T-helper 2 cell treated with Interferon-gamma antibody and Interleukin-4, amounts not matched to agents 5 μg/mL and 100 μg/mL, for 36 hours (primary cell): ENCODE data around the gene GSG1L.

Source experiments
- DNase-seq: peaks from one replicate; pipeline ENCODE4 v3.0.0; 2021; ENCODE audit warnings: low spot score
- H3K27ac Mint-ChIP-seq: one replicate; pipeline ENCODE4 v1.8.0; 2021; ENCODE audit warnings: mild to moderate bottlenecking, mixed read lengths
- H3K27me3 Mint-ChIP-seq: one replicate; pipeline ENCODE4 v1.8.0; 2021; ENCODE audit warnings: low read depth, mixed read lengths
- H3K36me3 Mint-ChIP-seq: one replicate; pipeline ENCODE4 v1.8.0; 2021; ENCODE audit warnings: low read depth, mixed read lengths
- H3K4me1 Mint-ChIP-seq: one replicate; pipeline ENCODE4 v1.8.0; 2021; ENCODE audit warnings: low read depth, mixed read lengths
- H3K4me3 Mint-ChIP-seq: one replicate; pipeline ENCODE4 v1.8.0; 2022; ENCODE audit warnings: mild to moderate bottlenecking, moderate library complexity, mixed read lengths
- H3K9me3 Mint-ChIP-seq: one replicate; pipeline ENCODE4 v1.8.0; 2021; ENCODE audit warnings: mixed read lengths

GSG1L gene

DNA sequence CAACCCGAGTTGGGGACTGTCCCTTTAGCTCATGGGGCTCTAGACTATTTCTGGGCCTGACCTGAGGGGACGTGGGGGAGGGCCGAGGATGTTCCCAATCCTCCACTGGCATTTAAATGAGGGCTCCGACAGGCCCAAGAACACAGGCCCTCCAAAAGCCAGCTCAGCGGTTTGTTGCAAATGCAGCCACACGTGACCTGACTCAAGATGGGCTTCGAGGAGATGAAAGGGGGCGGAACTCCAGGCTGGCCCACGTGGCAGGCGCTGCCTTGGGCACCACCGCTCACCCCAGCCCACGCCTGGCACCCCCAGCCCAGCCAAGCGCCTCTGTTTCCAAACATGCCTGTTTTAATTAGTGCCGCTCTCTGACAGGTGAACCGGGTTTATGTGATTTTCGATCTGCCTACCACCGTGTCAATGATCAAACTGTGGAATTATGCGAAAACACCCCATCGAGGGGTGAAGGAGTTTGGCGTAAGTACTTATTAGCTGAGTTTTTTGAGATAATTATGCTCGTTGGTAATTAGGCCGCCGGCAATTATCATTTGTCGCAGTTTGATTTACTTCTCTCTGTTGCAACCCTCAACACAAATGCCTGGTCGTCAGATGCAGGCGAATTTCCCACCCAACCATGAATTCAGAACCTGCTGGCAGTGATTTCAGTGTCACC lies 286.8 kb downstream of the GSG1L start:
- Mint-ChIP-seq H3K36me3 (no peaks in the 10 kb centered on the region), H3K27me3 (no peaks in the 10 kb centered on the region), H3K27ac (no peak overlapping the region), H3K9me3 (no peaks in the 10 kb centered on the region), H3K4me1 (no peaks in the 10 kb centered on the region), H3K4me3 (no peak overlapping the region)
- DNase-seq = no peak

DNA sequence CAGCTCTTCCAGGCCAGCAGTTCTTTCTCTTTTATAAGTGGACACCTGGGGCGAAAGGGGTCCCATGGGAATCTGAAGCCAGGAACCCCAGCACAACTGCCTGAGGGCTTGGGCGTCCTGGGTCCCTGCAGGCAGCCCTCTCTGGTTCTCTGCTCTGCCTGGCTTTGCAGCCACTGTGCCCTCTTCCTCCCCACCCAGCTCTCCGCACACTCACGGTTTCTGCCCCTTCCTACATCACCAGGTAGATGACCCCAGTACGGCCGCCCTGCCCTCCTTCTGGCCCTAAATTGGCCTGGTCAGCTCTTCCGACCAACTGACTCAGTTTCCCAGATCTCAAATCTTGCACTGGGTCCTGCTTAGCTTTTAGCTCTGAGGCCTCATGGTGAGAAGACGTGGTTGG lies 288.3 kb downstream of the GSG1L start:
- Mint-ChIP-seq H3K27ac (no peak overlapping the region), H3K9me3 (no peaks in the 10 kb centered on the region), H3K27me3 (no peaks in the 10 kb centered on the region), H3K4me1 (no peaks in the 10 kb centered on the region), H3K36me3 (no peaks in the 10 kb centered on the region), H3K4me3 (no peak overlapping the region)
- DNase-seq = no peak

DNA sequence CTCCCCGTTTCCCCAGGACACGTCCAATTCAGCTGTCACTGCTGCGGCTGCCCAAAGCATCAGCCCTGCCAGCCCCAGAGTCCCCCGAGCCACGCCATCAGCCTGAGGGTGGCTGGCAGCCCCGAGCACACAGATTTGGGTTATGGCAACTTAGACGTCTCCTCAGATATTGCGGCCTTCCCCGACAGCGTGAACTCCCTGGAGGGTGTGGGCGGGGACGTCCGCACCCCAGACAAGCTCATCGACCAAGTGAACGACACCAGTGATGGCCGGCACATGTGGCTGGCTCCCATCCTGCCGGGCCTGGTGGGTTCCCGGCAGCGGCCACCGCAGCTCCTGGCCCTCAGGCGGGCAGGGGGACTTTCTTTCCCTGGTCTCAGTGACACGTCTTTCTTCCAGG lies 288.7 kb downstream of the GSG1L start:
- no peaks in the 10 kb centered on the region for H3K27me3 Mint-ChIP-seq
- no peaks in the 10 kb centered on the region for H3K4me1 Mint-ChIP-seq
- no peak overlapping the region for H3K27ac Mint-ChIP-seq
- no peak for DNase-seq
- no peak overlapping the region for H3K4me3 Mint-ChIP-seq
- no peaks in the 10 kb centered on the region for H3K36me3 Mint-ChIP-seq
- no peaks in the 10 kb centered on the region for H3K9me3 Mint-ChIP-seq

DNA sequence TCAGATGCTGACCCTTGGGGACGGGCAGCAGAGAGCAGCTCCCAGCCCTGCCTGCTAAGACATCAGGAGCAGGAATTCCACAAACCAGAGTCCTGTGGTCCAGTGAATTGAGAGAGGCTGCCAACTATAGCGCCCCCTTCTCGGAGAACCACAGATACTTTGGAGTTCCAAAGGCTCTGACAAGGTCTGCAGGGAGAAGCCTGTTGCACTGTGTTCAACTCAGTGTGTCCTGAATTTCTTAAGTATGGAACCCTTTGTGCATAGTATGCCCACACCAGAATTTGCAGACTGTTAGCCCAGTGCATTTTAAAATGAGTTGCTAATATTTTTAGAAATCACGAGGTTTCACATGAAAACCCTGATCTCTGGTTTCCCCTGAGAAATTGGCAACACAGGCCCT lies 290.2 kb downstream of the GSG1L start:
- Mint-ChIP-seq H3K9me3 (no peaks in the 10 kb centered on the region), H3K36me3 (no peaks in the 10 kb centered on the region), H3K4me1 (no peaks in the 10 kb centered on the region), H3K27ac (no peak overlapping the region), H3K27me3 (no peaks in the 10 kb centered on the region), H3K4me3 (no peak overlapping the region)
- DNase-seq = no peak

DNA sequence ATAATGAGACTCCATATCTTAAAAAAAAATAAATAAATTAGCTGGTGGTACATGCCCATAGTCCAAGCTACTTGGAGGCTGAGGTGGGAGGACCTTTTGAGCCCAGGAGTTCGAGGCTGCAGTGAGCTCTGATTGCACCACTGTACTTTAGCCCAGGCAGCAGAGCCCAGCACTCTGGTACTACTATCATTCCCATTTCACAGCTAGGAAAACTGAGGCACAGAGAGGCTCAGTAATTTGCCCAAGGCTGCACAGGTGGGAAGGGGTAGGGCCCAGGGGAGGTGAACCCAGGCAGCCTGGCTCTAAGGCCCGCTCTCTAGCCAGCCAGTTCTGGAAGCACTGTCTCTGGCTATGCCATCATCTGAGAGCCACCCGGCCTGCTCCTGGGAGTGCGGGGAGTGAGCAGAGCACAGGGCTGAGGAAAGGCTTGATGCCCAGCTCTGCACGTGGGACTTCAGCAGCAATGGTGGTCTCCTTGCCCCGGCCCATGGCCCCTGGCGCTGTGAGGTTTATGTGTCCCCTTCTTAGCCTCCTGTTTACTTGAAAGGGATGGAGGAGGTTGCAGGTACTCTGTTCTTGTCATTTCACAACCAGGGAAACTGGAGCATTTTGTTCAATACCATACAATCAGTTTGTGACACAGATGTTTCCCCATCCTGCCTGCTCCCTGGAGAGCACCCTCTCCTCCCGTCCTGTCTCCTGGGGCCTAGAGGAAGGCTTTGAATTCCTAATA lies 291.3 kb downstream of the GSG1L start:
- no peaks in the 10 kb centered on the region for H3K36me3 Mint-ChIP-seq
- H3K4me3 Mint-ChIP-seq = no peak overlapping the region
- H3K4me1 Mint-ChIP-seq = no peaks in the 10 kb centered on the region
- no peak overlapping the region for H3K27ac Mint-ChIP-seq
- H3K27me3 Mint-ChIP-seq = no peaks in the 10 kb centered on the region
- DNase-seq = no peak
- no peaks in the 10 kb centered on the region for H3K9me3 Mint-ChIP-seq

DNA sequence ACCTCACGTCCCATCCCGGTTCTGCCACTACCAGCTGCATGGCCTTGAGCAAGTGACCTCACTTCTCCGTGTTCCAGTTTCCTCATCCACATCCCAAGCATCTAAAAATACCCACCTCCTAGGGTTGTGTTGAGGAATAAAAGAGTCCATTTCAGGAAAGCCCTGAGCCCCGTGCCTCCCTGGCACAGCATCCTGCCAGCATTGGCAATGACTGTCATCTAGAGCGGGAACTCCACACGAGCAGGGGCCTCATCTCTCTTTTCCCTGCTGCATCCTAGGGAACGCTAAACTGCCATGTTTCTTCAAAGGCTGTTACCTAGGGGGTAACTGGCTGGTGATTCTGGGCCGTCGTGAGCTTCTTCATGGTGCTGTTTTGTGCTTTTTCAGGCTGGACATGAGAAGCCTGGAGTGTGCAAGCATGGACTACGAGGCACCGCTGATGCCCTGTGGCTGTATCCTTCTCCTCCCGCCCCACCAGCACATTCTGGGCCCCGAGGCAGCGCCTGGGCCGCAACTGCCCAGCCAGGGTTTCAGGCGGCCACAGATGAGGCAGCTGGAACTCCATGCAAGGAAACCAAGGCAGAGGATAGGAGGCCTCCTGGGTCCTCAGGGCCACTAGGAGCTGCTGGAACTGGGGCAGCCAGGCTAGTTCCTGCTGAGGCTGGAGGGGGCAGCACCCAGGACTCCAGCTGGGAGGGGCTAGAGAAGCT lies 292.2 kb downstream of the GSG1L start:
- H3K9me3 Mint-ChIP-seq = no peaks in the 10 kb centered on the region
- H3K27me3 Mint-ChIP-seq = no peaks in the 10 kb centered on the region
- DNase-seq = no peak
- H3K4me3 Mint-ChIP-seq = no peak overlapping the region
- no peaks in the 10 kb centered on the region for H3K36me3 Mint-ChIP-seq
- no peak overlapping the region for H3K27ac Mint-ChIP-seq
- H3K4me1 Mint-ChIP-seq = no peaks in the 10 kb centered on the region

DNA sequence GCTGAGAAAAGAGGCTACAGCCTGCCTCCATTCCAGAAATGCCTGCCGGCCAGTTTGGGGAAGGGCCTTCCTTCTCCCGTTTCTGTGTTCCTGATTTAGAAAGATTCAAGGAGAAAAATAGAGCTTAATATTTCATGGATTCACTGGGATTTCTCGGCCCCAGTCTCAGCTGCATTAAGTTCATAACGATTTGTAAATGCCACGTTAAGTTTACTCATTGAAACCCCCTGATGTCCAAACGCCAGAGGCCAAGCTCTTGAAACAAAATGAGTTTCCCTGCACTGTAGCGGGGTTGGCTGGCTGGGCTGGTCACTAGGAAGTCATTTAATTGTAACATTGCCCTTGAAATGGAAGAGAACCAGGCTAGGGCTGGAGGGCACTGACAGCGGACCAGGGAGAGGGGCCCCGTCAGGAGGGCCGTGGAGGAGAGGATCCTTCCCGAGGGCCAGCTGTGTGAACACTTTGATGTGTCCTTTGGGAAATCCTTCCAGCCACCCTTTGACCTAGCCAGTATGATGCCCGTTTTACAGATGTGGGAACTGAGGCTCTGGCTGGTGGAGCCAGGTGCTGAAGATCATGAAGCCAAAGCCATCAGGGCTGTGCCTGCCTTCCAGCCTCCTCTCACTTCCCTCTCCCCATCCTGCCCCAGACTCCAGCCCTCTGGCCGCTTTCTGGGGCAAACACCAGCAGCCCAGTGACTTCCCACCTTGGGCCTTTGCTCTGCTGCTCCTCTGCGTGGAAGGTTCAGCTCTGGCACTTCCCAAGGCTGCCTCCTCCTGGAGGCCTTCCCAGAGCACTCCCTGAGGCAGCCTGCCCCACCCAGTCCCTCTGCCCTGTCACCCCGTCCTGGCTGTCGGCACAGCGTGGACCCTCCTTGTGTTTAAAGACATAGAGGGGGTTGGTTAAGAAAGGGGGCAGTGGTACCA lies 293.0 kb downstream of the GSG1L start:
- H3K27ac Mint-ChIP-seq = no peak overlapping the region
- H3K36me3 Mint-ChIP-seq = no peaks in the 10 kb centered on the region
- no peak for DNase-seq
- H3K27me3 Mint-ChIP-seq = no peaks in the 10 kb centered on the region
- H3K4me1 Mint-ChIP-seq = no peaks in the 10 kb centered on the region
- no peak overlapping the region for H3K4me3 Mint-ChIP-seq
- H3K9me3 Mint-ChIP-seq = no peaks in the 10 kb centered on the region

DNA sequence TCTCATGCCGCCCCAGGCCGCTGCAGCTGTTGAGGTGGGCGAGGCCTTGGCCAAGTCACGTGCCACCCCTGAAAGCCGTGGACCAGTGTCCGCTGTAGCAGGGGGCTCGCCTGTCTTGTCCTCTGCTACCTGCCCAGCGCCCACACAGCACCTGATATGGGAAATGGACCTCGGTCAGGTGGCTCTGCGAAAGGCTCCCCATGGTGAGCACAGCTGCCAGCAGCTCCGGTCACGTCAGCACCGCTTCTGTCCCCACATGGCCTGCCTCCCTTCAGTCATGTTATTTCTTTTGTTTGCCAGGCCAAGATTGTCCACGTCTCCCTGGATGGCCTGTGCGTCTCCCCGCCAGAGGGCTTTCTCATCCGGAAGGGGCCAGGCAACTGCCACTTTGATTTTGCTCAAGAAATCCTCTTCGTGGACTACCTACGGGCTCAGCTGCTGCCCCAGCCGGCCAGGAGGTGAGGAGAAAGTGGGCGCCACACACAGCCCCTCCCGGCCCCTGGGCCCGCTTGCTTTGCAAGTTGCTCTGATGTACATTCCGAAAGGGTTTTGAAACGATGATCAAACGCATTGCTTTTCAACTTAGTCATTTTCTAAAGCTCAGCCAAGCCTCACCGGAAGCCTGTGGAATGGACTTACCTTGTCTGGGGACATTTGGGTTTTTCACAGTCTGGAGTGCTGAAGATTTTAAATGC lies 293.8 kb downstream of the GSG1L start:
- no peak for DNase-seq
- H3K27me3 Mint-ChIP-seq = no peaks in the 10 kb centered on the region

DNA sequence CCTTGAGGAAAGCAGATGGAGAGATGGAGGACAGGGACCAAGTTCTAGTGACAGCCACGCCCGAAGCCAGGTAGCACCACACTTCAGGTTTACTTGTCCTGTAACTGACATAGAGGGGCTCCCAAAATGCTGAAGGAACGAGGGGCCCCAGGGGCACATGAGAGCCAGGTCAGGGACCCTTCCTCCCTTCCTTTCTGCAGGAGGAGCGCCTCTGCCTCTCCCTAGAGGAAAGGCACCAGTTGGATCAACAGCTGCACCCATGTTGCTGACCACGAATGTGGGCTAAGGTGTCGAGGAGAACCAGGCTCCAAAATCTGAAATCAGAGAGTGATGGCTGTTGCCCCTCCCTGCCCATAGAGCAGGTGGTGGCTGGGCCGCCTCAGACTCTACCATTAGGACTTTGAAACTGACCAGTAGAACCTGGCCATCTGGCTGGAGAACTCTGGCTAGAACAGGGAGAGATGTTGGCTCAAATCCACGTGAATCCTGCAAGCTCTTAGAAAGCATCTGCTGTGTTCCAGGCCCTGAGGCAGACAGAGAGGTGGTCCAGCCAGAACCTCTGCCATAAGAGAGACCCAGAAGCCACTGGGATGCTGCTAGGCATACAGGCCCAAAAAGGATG lies 294.8 kb downstream of the GSG1L start:
- Mint-ChIP-seq H3K36me3 (no peaks in the 10 kb centered on the region), H3K4me3 (no peak overlapping the region), H3K27ac (no peak overlapping the region), H3K27me3 (no peaks in the 10 kb centered on the region), H3K9me3 (no peaks in the 10 kb centered on the region), H3K4me1 (no peaks in the 10 kb centered on the region)
- no peak for DNase-seq

More for the DNA sequence above, 293.8 kb downstream of the GSG1L start:
- no peak overlapping the region for H3K27ac Mint-ChIP-seq
- H3K36me3 Mint-ChIP-seq = no peaks in the 10 kb centered on the region
- H3K4me3 Mint-ChIP-seq = no peak overlapping the region
- H3K4me1 Mint-ChIP-seq = no peaks in the 10 kb centered on the region
- no peaks in the 10 kb centered on the region for H3K9me3 Mint-ChIP-seq

DNA sequence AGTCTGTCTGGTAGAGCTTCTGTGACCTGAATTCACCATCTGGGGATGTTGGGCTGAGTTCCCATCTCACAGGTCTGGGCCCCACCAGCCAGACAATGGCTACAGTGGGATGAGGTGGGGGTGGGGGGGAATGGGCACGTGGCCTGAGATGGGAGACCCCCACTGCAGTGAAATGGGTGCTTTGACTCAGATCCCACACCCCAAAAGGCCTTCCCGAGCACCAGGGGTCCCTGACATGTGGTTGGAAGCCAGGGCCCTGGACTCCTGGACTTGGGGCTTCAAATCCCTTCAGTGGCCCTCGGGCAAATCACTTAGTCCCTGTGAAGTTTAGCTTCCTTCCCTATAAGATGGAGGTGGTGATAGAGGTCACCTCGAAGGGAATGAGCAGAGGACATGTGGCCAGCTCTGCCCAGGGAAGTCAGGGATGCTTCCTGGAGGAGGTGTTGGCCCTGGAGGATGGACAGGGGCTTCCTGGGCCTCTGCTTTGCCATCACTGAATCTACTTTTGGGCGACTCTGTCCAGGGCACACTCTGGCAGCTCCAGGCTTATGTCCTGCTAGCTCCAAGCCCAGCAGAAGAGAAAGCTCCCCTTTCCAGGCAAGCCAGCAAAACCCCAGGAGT lies 295.4 kb downstream of the GSG1L start:
- Mint-ChIP-seq H3K27me3 (no peaks in the 10 kb centered on the region), H3K4me1 (no peaks in the 10 kb centered on the region), H3K9me3 (no peaks in the 10 kb centered on the region)

DNA sequence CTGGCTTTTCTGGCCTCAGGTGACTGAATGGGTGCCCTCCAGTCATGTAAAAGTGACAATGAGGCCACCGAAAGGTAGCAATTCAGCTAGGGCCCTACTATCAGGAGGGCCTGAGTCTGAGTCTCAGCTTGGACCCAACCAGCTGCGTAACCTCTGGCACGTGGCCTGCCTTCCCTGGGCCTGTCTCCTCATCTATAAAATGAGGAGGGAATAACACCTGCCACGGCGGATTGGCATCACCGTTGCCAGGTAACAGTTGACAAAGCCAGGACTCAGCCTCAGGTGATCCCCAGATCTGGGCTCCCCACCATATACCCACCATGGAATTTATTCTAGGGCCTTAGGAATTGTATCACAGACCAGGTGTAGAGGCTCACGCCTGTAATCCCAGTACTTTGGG lies 296.4 kb downstream of the GSG1L start:
- H3K4me3 Mint-ChIP-seq = no peak overlapping the region
- H3K9me3 Mint-ChIP-seq = no peaks in the 10 kb centered on the region
- DNase-seq = no peak
- H3K4me1 Mint-ChIP-seq = no peaks in the 10 kb centered on the region
- no peak overlapping the region for H3K27ac Mint-ChIP-seq
- H3K27me3 Mint-ChIP-seq = no peaks in the 10 kb centered on the region
- no peaks in the 10 kb centered on the region for H3K36me3 Mint-ChIP-seq

More for the DNA sequence above, 295.4 kb downstream of the GSG1L start:
- no peaks in the 10 kb centered on the region for H3K36me3 Mint-ChIP-seq
- no peak overlapping the region for H3K27ac Mint-ChIP-seq
- DNase-seq = no peak
- no peak overlapping the region for H3K4me3 Mint-ChIP-seq

DNA sequence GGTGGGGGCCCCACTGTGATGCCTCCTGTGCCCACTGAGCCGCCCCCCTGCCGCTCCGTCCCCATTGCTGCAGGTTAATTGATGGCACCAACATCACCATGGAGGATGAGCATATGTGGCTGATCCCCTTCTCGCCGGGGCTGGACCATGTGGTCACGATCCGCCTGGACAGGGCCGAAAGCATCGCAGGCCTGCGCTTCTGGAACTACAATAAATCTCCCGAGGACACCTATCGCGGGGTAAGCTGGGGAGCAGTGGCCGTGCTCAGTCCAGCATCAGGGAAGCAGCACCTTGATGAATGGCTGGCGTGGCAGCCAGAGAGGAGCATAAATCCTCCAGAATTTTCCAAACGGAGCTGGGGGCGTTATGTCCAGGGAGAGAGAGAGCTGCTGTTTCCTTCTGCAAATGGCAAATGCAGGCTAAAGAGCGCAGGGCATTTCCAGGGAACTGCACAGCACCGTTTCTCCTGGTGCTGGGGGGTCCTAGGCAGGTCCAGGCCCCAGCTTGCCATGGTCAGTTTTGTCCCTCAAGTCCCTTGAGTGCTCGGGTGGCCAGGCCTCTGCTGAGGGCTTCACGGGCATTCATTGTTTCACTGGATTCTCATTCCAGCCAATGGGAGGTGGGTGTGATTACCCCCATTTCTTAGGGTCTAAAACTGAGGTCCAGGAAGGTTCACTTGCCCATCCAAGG lies 297.1 kb downstream of the GSG1L start:
- H3K36me3 Mint-ChIP-seq = no peaks in the 10 kb centered on the region
- H3K9me3 Mint-ChIP-seq = no peaks in the 10 kb centered on the region
- no peak overlapping the region for H3K4me3 Mint-ChIP-seq
- no peaks in the 10 kb centered on the region for H3K27me3 Mint-ChIP-seq
- H3K27ac Mint-ChIP-seq = no peak overlapping the region
- DNase-seq = no peak
- H3K4me1 Mint-ChIP-seq = no peaks in the 10 kb centered on the region
